Muscle of leg (tissue), 16 donors: ENCODE results near the gene BCL10. TPM values are rescaled to one million over a fixed set of nuclear protein-coding genes. Genes with fewer than 3 reads are reported as not detected.
A peak's percentile ranks its signal among the peaks of the same experiment; 100 is the strongest.

Source experiments
- DNase-seq: peaks from one replicate; pipeline ENCODE4 v3.0.0; 2013
- H3K27ac ChIP-seq: one replicate; pipeline ENCODE4 v1.5.1; 2013; ENCODE audit warnings: mild to moderate bottlenecking, low read length, control low read depth
- H3K27me3 ChIP-seq: one replicate; pipeline ENCODE4 v1.6.1; 2013; ENCODE audit warnings: low read length; ENCODE audit not compliant: control insufficient read depth, insufficient read depth
- H3K36me3 ChIP-seq: one replicate; pipeline ENCODE4 v1.6.1; 2013; ENCODE audit warnings: low read length; ENCODE audit not compliant: control insufficient read depth, insufficient read depth
- H3K4me1 ChIP-seq: one replicate; pipeline ENCODE4 v1.6.1; 2013; ENCODE audit warnings: low read length; ENCODE audit not compliant: control insufficient read depth, insufficient read depth
- H3K4me3 ChIP-seq: one replicate; pipeline ENCODE4 v1.5.1; 2013; ENCODE audit warnings: low read length, control low read depth
- H3K9me3 ChIP-seq: replicated peaks from 2 replicates; pipeline ENCODE4 v1.6.1; 2013; ENCODE audit warnings: low read depth, low read length; ENCODE audit not compliant: control insufficient read depth
- WGBS: methylation state at CpG from one replicate; pipeline ENCODE4 v1.1.5; 2013; ENCODE audit warnings: missing lambda C conversion rate; ENCODE audit not compliant: insufficient coverage; 5-methylcytosine and 5-hydroxymethylcytosine counted together
- long read RNA-seq, 11 donors: transcript quantifications; one replicate each; lab custom pipeline, GENCODE V29; 2026
- polyA plus RNA-seq, 8 donors: library from polyadenylated mRNA; unstranded; fragments of 120-200 nt; gene quantifications; one replicate each; pipeline versions ENCODE4 v1.2.1 to v1.2.3, GENCODE V29; 2013; ENCODE audit warnings: inconsistent platforms in 1 of 8, low replicate concordance in 1 of 8; ENCODE audit not compliant: insufficient read length in 8 of 8, insufficient read depth in 1 of 8
- total RNA-seq: library from RNA; stranded (reverse); fragments of 120-200 nt; gene quantifications from one replicate; pipeline ENCODE4 v1.2.4, GENCODE V29; 2013

BCL10 gene
- total RNA-seq (14.0 TPM), polyA plus RNA-seq (10 to 100 TPM; 11.0 to 19.3 (median 13.2) TPM)
- long read RNA-seq, donor 1, partial matches to known transcripts, result 0 of 1 reads
- long read RNA-seq, donor 1, other reads (novel, unspliced or antisense), result 0 of 1 reads
- long read RNA-seq, donor 2, partial matches to known transcripts, result 0 of 1 reads
- long read RNA-seq, donor 2, other reads (novel, unspliced or antisense), result 0 of 1 reads
- long read RNA-seq, donor 3, partial matches to known transcripts, result 0 of 3 reads
- long read RNA-seq, donor 3, other reads (novel, unspliced or antisense), result 0 of 3 reads
- long read RNA-seq, donor 4, result 0 reads
- long read RNA-seq, donor 5, transcript BCL10-203 (3 exons, 2,833 nt), result major isoform, 15 of 15 reads
- long read RNA-seq, donor 5, partial matches to known transcripts, result 0 of 15 reads
- long read RNA-seq, donor 5, other reads (novel, unspliced or antisense), result 0 of 15 reads
- long read RNA-seq, donor 6, transcript BCL10-203 (3 exons, 2,833 nt), result major isoform, 7 of 7 reads
- long read RNA-seq, donor 6, partial matches to known transcripts, result 0 of 7 reads
- long read RNA-seq, donor 6, other reads (novel, unspliced or antisense), result 0 of 7 reads
- long read RNA-seq, donor 7, partial matches to known transcripts, result 0 of 4 reads
- long read RNA-seq, donor 7, other reads (novel, unspliced or antisense), result 0 of 4 reads
- long read RNA-seq, donor 8, transcript BCL10-203 (3 exons, 2,833 nt), result major isoform, 5 of 5 reads
- long read RNA-seq, donor 8, partial matches to known transcripts, result 0 of 5 reads
- long read RNA-seq, donor 8, other reads (novel, unspliced or antisense), result 0 of 5 reads
- long read RNA-seq, donor 9, partial matches to known transcripts, result 0 of 3 reads
- long read RNA-seq, donor 9, other reads (novel, unspliced or antisense), result 0 of 3 reads
- long read RNA-seq, donor 10, transcript BCL10-203 (3 exons, 2,833 nt), result major isoform, 5 of 5 reads
- long read RNA-seq, donor 10, partial matches to known transcripts, result 0 of 5 reads
- long read RNA-seq, donor 10, other reads (novel, unspliced or antisense), result 0 of 5 reads
- long read RNA-seq, donor 11, partial matches to known transcripts, result 0 of 4 reads
- long read RNA-seq, donor 11, other reads (novel, unspliced or antisense), result 0 of 4 reads

DNA sequence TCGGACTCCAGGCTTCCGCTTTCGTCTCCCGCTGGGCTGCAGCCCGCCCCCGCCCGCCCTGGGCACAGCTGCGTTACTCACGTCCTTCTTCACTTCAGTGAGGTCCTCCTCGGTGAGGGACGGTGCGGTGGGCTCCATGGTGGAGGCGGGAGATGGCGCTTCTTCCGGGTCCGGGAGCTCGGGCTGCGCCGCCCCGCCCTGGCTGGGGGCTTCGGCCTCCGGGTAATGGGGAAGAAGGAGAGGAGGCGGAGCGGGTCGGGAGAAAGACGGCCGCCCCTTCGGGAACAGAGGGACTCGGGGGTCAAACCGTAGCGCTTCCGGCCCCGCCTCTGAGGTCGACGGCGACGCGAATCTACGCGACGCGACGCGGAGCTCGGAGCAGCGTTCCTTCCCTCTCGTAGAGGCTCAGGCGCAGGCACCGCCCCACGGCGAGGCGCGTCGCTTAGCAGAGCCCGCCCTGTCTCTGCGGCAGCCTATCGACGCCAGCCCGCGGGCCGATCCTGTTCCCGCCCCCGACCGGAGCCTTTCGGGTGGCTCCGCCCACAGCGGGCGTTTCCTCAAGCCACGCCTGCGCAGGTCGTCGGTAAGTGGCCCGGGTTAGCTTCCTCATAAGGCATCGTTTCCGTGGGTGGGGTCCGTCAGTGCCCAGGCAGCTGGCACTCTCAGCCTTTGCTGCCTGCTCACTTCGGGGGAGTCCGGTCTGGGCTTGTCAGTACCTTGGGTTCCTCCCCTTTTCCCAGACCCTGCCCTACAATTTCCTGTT, at the start of gene BCL10:
BCL10 (minus strand) TSS at position 418 of the 763 bp plus-strand sequence; CDS start at position 138, 280 bp downstream.
- Histone ChIP-seq H3K4me1 (peaks cover 5% of the 10 kb centered on the region), H3K27me3 (no peaks in the 10 kb centered on the region), H3K27ac (peak within 1 kb of the TSS; percentile 96), H3K9me3 (no peaks in the 10 kb centered on the region), H3K36me3 (peaks cover 3% of the 10 kb centered on the region), H3K4me3 (peak within 1 kb of the TSS; percentile 88)
- peak; percentile 99 for DNase-seq
- 0% methylated on average over 66 of the region's 78 CpGs for WGBS

DNA sequence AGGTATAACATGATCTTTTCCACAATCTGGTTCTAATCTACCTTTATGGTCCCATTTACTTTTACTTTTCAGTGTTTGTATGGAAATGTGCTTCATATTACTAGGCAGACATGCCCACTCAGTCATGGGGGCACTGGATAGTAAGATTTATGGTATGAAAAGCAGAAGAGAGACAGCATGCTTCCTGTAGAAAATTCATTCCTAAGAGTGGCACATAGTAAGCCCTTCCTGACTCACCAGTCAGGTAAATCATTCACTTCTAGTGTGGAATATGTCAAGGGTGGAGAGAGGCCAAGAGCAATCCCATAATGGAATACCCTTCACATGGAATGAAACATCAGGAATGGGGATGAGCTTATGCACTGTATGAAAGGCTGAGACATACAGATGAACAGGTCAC, 49.5 kb upstream of the BCL10 start:
- peaks cover 4% of the 10 kb centered on the region for H3K36me3 ChIP-seq
- H3K9me3 ChIP-seq, result no peaks in the 10 kb centered on the region
- DNase-seq, result no peak
- no peak overlapping the region for H3K27ac ChIP-seq
- no peak overlapping the region for H3K4me3 ChIP-seq
- peaks cover 17% of the 10 kb centered on the region for H3K4me1 ChIP-seq
- no peaks in the 10 kb centered on the region for H3K27me3 ChIP-seq

DNA sequence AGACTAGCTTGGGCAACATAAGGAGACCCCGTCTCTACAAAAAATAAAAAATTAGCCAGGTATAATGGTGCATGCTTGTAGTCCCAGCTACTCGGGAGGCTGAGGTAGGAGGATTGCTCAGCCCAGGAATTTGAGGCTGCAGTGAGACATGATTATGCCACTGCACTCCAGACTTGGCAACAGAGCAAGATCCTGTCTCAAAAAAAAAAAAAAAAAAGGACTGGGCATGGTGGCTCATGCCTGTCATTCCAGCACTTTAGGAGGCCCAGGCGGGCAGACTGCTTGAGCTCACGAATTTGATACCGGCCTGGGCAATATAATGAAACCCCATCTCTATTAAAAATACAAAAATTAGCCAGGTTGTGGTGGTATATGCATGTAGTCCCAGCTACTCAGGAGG, 47.3 kb upstream of the BCL10 start:
- no CpG with 5 or more reads among the region's 5 CpGs for WGBS
- no peaks in the 10 kb centered on the region for H3K9me3 ChIP-seq
- no peak overlapping the region for H3K4me3 ChIP-seq
- no peak overlapping the region for H3K27ac ChIP-seq
- peaks cover 4% of the 10 kb centered on the region for H3K36me3 ChIP-seq
- H3K4me1 ChIP-seq, result peaks cover 3% of the 10 kb centered on the region
- DNase-seq, result no peak
- H3K27me3 ChIP-seq, result no peaks in the 10 kb centered on the region

DNA sequence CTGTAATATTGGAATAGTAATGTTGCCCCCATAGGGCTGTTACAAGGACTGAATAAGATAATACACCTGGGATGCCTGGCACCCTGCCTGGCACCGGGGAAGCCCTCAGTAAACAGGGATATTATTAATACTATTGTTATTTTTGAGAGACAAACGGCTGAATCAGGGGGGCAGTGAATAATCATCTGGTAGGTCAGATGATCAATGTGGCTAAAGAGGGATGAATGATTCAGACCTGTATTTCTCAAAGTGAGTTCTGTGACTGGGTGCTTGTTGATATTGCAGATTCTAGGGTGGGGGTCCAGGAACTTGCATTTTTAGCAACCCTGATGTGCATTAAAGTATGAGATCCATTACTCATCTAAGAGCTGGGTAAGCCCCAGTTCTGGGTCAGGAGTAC, 46.2 kb upstream of the BCL10 start:
- Histone ChIP-seq H3K4me1 (no peaks in the 10 kb centered on the region), H3K27me3 (no peaks in the 10 kb centered on the region), H3K36me3 (peaks cover 4% of the 10 kb centered on the region), H3K9me3 (no peaks in the 10 kb centered on the region), H3K4me3 (no peak overlapping the region), H3K27ac (no peak overlapping the region)
- WGBS, result 60% methylated on average over 1 of the region's 2 CpGs
- DNase-seq, result no peak

DNA sequence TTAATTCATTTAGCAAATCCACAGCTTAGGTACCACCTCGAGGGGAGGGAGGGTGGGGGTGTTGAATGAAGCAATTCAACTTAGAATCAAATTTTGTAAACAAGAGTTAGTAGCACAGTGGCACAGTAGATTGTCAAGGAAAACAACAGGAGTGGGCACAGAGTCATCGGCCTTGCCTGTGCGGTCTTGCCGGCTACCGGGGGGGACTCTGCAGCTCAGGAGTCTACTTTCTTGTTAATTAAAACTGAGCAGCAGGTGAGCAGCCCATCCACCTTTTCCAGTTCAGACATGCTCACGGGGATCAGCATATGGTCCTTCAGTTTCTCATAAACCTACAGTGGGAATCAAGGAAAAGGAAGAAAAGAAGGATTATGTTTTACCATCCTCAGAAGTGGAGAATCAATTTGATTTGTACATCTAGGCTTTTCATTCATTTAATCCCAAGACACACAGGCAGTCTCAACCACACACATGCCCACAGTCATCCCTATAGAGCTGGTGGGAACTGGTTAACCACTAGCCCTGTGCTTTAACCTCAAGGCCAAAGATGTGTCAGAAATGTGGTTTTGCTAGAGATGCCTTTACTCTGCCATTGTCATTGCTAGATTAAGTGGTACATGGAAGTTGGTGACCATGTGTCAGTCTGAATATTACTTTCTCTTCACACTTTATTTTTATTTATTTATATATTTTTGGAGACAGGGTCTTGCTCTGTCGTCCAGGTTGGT, 45.0 kb upstream of the BCL10 start:
- Histone ChIP-seq H3K27ac (no peak overlapping the region), H3K36me3 (peaks cover 4% of the 10 kb centered on the region), H3K4me1 (peaks cover 3% of the 10 kb centered on the region), H3K4me3 (no peak overlapping the region), H3K27me3 (no peaks in the 10 kb centered on the region), H3K9me3 (no peaks in the 10 kb centered on the region)
- 95% methylated on average over 4 of the region's 7 CpGs for WGBS
- DNase-seq, result no peak

DNA sequence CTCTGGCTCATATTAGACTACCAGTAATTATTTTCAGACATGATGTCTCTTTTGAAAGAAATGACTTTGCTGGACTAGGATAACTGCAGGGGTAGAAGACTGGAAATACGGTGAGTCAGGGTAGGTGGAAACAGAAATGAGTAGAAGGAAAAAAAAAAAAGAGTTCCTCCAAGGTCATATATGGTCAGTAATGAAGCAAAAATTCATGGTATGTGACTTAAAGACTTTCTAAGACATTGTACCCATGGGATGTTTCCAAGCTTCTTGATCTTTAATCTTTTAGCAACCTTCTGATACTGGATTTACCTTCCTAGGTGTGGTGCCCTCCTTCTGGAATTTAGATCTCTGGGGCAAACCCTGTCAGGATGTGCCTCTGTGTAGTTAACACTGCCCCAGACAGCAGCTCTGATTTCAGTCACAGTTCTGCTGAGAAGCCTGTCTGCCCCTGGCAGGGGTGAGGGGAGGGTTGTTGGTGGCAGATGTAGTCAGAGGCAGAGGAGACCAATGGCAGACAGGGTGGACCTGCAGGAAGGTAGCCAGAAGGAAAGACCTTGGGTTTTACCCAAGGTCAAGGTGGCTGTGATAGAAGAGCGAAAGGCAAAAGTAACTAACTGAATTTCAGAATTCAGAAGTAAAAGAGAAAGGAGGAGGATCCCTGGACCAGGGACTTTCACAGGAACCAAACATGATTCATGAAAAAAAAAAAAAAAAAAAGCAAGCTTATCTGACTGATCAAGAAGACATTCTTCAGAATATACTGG, 44.1 kb upstream of the BCL10 start:
- H3K9me3 ChIP-seq, result no peaks in the 10 kb centered on the region
- H3K27me3 ChIP-seq, result no peaks in the 10 kb centered on the region
- no peak overlapping the region for H3K27ac ChIP-seq
- 85% methylated on average over 2 of the region's 2 CpGs for WGBS
- H3K4me3 ChIP-seq, result no peak overlapping the region
- H3K36me3 ChIP-seq, result peaks cover 4% of the 10 kb centered on the region
- no peak for DNase-seq
- H3K4me1 ChIP-seq, result peaks cover 4% of the 10 kb centered on the region

DNA sequence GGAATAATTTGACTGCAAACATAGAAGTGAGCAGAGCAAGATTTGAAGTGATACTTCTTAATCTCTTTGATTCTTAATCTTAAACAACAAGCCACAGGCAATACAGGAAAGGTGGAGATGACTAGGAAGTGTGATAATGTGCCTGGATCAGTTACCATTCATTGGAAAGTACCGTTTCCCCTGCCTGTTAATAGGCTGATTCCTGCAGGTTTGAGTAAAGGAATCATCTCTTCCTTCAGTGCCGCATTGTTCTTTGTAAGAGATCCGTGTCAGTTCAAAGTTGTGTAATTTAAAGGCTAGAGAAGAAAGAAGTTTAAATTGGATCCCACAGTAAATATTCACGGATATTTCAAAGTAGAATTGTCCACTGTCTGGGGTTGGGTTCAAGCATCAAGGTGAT, 43.5 kb upstream of the BCL10 start:
- 100% methylated on average over 1 of the region's 4 CpGs for WGBS
- no peak for DNase-seq
- no peaks in the 10 kb centered on the region for H3K9me3 ChIP-seq
- no peak overlapping the region for H3K4me3 ChIP-seq
- H3K36me3 ChIP-seq, result peaks cover 4% of the 10 kb centered on the region
- peaks cover 4% of the 10 kb centered on the region for H3K4me1 ChIP-seq
- no peaks in the 10 kb centered on the region for H3K27me3 ChIP-seq
- no peak overlapping the region for H3K27ac ChIP-seq

DNA sequence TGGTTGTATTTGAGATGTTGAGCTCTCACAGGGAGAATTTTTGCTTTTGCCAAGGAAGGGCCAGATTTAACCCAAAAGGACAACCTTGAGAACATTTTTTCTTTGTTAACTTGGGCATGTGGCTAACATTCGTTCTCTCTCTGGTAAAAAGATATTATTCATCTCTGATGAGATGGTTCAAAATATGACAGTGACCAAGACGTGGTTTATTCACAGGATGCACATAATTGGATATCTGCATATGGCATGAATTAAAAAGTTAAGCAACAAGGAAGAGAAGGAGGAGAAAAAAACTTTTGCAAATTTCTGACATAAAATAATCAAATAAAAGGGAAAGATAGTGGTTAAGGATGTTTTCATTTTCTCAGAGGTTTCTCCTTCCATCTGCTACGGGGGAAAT, 43.1 kb upstream of the BCL10 start:
- Histone ChIP-seq H3K36me3 (peaks cover 2% of the 10 kb centered on the region), H3K4me1 (peaks cover 4% of the 10 kb centered on the region), H3K27me3 (no peaks in the 10 kb centered on the region), H3K4me3 (no peak overlapping the region), H3K9me3 (no peaks in the 10 kb centered on the region), H3K27ac (no peak overlapping the region)
- WGBS, result no CpG with 5 or more reads among the region's 3 CpGs
- DNase-seq, result no peak

DNA sequence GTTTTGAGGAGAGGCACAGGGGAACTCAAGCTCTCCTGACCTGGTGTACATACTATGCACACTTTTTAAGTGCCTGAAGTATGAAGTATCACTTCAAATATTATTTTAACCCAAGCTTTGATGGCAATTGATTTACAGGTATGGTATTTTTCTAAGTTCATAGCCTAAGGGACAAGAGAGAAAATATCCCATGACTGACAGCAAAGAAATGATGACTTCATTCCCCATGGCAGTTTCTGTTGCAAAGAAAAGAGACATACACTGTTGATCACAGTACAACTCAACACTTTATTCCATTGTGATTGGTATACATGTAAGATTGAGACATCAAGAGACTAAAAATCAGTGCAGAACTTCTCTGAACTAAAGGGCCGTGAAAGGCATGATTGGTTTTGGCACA, 41.8 kb upstream of the BCL10 start:
- H3K36me3 ChIP-seq, result no peaks in the 10 kb centered on the region
- no peaks in the 10 kb centered on the region for H3K9me3 ChIP-seq
- H3K4me1 ChIP-seq, result peaks cover 13% of the 10 kb centered on the region
- DNase-seq, result no peak
- no peaks in the 10 kb centered on the region for H3K27me3 ChIP-seq
- H3K27ac ChIP-seq, result no peak overlapping the region
- no CpG with 5 or more reads among the region's 1 CpG for WGBS
- no peak overlapping the region for H3K4me3 ChIP-seq
